ENCODE data around the gene RTN4RL1. TPM values are rescaled to one million over a fixed set of nuclear protein-coding genes. Genes with fewer than 3 reads are reported as not detected.
A peak's percentile ranks its signal among the peaks of the same experiment; 100 is the strongest.

RTN4RL1 gene
- total RNA-seq, 1 experiment from 2014 or later = 0.22 TPM

- peaks cover 7 to 11% of the 10 kb centered on the region in 2 experiments for H3K4me1 Mint-ChIP-seq
- H2AFZ ChIP-seq (ENCODE audit: low read length) = no peak overlapping the region
- WGBS (ENCODE audit: extremely low coverage, insufficient read length, low lambda C conversion rate) = no CpG with 5 or more reads among the region's 5 CpGs
- H3T11ph ChIP-seq (ENCODE audit: low read length) = no peak overlapping the region
- H3K9me3 Mint-ChIP-seq = no peaks in the 10 kb centered on the region
- H4K5ac ChIP-seq (ENCODE audit: insufficient read length, low read depth, low read length) = no peak overlapping the region
- H2BK12ac ChIP-seq (ENCODE audit: insufficient read length, low read depth, low read length) = no peak overlapping the region
- H2BK120ac ChIP-seq (ENCODE audit: low read depth, low read length, poor library complexity, severe bottlenecking) = no peak overlapping the region
- TF ChIP-seq CTCF (conservative IDR thresholded peaks at IDR 0.05) = no peak; the same call in 2 of the 3 replicates
- no peak overlapping the region for H3K14ac ChIP-seq (ENCODE audit: insufficient read depth, low read length)
- peak overlapping the region; percentile 90 to 92 for H3K4me3 Mint-ChIP-seq
- no peaks in the 10 kb centered on the region for H3K79me1 ChIP-seq (ENCODE audit: insufficient read depth, low read depth, low read length, poor library complexity, severe bottlenecking)
- DNase-seq = no peak
- no peaks in the 10 kb centered on the region for H3K79me2 ChIP-seq (ENCODE audit: insufficient read depth, low read length)
- no peak overlapping the region for H2BK20ac ChIP-seq (ENCODE audit: low read depth, low read length, poor library complexity, severe bottlenecking)
- peaks cover 9% of the 10 kb centered on the region for H3K23me2 ChIP-seq (ENCODE audit: insufficient read length, low read depth, low read length, poor library complexity, severe bottlenecking)
- no peak overlapping the region for H3K23ac ChIP-seq (ENCODE audit: insufficient read length, low read depth, low read length)
- no peak overlapping the region for H3K56ac ChIP-seq (ENCODE audit: insufficient read length, low read depth, low read length)
- no peak overlapping the region for H3K4ac ChIP-seq (ENCODE audit: low read depth, low read length)
- no peak overlapping the region for H2AK5ac ChIP-seq (ENCODE audit: insufficient read length, low read length)
- H3K4me1 ChIP-seq (ENCODE audit: insufficient read depth, low read length) = no peaks in the 10 kb centered on the region
- H3K27me3 Mint-ChIP-seq (ENCODE audit: low read depth) = peaks cover 21% of the 10 kb centered on the region
- peaks cover 7 to 19% (median 13%) of the 10 kb centered on the region in 3 experiments for H3K36me3 Mint-ChIP-seq (ENCODE audit: insufficient read depth in 1 of 3, low read depth in 3 of 3)
- no peak overlapping the region for H3K27ac Mint-ChIP-seq
- H3K27ac ChIP-seq (ENCODE audit: insufficient read length, low read depth, low read length) = no peak overlapping the region
- H3K9ac ChIP-seq (ENCODE audit: extremely low read depth, insufficient read length, low read length) = no peak overlapping the region
- no peak overlapping the region for H4K8ac ChIP-seq (replicated peaks; ENCODE audit: insufficient read length, low read depth, low read length)
- no peak overlapping the region for H4K91ac ChIP-seq (ENCODE audit: insufficient read length, low read depth, low read length)
- no peaks in the 10 kb centered on the region for H4K20me1 ChIP-seq (ENCODE audit: control insufficient read depth, insufficient read depth, insufficient read length)
- no peak overlapping the region for H3K4me2 ChIP-seq (ENCODE audit: insufficient read depth, insufficient read length, low read length)
- no peak overlapping the region for H2BK5ac ChIP-seq (ENCODE audit: insufficient read length, low read length)
- no peak overlapping the region for H2BK15ac ChIP-seq (ENCODE audit: low read depth, low read length)
- no peak overlapping the region for H3K18ac ChIP-seq (ENCODE audit: insufficient read length, low read depth, low read length)
- no peaks in the 10 kb centered on the region for H3K9me3 ChIP-seq (ENCODE audit: control insufficient read depth, low read depth, low read length)
- no peaks in the 10 kb centered on the region for H3K27me3 ChIP-seq (ENCODE audit: insufficient read depth, low read length)
These were observed 17.8 kb upstream of the RTN4RL1 start for GRCh38 chr17:2042933-2043332.

Data from H9 (cell line).